Ovary (tissue), 3 donors: ENCODE data around the gene TEX48.

Experiments used
- CTCF ChIP-seq, 3 donors: fragments of 450-650 bp in 2 of 3; fragments of 200-600 bp in 1 of 3; IDR thresholded peaks; one replicate each; pipeline versions ENCODE4 v1.5.1 to v1.8.0; 2016 to 2022; ENCODE audit warnings: antibody characterized with exemption in 3 of 3, mild to moderate bottlenecking in 1 of 3
- EP300 ChIP-seq: sonication (generic); formaldehyde crosslinking; IDR thresholded peaks from one replicate; pipeline ENCODE4 v1.6.1; 2017; ENCODE audit warnings: antibody characterized with exemption
- POLR2A ChIP-seq: fragments of 450-650 bp; IDR thresholded peaks from one replicate; pipeline ENCODE4 v1.6.1; 2017; ENCODE audit warnings: antibody characterized with exemption, mild to moderate bottlenecking, moderate library complexity
- donor health status: DM: no; HTN: no; CAD: no.

GRCh38 chr9:114693248-114693855, 11.4 kb upstream of the TEX48 start:
- no peak for TF ChIP-seq CTCF (IDR thresholded peaks at IDR 0.05)
- TF ChIP-seq EP300, result no peak
- no peak for TF ChIP-seq POLR2A
